Bone marrow (tissue), 2 donors: ENCODE measurements around the gene GREB1.

Experiments used
- DNase-seq, 2 donors: peaks; one replicate each; lab custom pipeline; 2025; lab: John Stamatoyannopoulos, UW

The GREB1 gene

GRCh38 chr2:11683966-11684365 lies 150.1 kb downstream of the GREB1 start:
- DNase-seq = no peak

DNA sequence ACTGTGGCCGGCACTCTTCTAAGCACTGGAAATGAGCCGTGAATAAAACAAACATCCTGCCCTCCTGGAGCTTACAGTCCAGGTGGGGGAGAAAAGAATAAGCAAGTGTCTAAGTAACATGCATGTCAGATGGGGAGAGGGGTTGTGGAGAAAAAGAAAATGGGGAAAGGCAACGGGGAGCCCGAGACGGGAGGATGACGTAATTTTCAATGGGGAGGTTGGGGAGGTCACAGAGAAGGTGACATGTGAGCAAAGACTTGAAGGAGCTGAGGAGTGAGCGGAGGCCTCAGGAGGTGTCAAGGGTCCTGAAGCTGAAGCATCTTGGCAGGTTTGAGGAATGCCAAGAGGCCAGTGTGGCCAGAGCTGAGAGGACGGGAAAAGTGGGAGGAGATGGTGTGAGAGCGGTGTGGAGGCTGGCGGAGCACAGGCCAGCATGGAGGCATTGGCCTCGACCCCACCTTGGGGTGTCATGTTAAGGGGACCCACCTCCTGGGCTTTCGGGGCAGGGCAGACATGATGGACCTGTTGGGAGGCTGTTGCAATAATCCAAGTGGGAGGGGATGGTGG lies 151.1 kb downstream of the GREB1 start:
- no peak for DNase-seq

DNA sequence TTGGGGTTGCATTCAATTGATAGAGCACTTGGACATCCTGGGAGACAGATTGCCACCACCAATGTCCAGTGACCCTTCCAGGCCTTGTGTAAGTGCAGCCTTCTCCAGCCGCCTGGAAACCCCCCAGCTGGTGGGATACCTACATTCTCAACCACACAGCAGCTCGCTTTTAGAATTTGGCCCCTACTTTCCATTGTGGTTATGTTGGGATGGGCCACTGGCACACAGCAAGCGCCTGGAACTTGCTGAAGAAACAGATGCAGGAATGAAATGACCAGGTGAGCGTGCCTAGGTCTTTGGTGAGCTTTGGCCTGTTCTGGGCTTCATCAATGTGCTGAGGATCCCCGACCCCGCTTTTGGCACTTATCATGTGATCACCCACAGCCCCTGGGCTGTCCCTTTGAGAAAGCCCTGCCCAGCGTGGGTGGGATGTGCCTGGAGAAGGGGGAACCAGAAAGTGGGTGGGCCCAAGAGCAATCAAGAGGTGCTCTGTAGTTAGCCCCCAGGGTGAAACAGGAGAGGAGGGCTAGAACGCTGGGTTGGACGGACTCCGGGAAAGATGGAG lies 152.1 kb downstream of the GREB1 start:
- no peak for DNase-seq

DNA sequence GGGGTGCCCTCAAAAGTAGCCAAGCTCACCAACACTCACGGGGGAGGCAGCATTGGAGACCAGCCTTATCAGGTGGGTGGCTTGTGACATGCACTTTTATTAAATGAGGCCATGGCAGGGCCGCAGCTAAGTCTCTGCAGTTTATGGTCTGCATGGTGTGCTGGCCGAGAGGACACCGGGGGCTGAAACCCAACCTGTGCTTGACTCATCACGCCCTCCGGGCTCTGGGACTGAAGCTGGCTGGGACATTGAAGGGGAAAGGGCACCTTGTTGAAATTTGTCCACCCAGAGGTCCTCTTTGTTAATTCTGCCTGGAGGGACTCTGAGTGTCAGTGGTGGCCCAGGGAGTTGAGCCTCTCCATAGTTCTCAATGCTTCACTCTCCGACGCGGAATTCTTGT lies 153.9 kb downstream of the GREB1 start:
- no peak for DNase-seq

DNA sequence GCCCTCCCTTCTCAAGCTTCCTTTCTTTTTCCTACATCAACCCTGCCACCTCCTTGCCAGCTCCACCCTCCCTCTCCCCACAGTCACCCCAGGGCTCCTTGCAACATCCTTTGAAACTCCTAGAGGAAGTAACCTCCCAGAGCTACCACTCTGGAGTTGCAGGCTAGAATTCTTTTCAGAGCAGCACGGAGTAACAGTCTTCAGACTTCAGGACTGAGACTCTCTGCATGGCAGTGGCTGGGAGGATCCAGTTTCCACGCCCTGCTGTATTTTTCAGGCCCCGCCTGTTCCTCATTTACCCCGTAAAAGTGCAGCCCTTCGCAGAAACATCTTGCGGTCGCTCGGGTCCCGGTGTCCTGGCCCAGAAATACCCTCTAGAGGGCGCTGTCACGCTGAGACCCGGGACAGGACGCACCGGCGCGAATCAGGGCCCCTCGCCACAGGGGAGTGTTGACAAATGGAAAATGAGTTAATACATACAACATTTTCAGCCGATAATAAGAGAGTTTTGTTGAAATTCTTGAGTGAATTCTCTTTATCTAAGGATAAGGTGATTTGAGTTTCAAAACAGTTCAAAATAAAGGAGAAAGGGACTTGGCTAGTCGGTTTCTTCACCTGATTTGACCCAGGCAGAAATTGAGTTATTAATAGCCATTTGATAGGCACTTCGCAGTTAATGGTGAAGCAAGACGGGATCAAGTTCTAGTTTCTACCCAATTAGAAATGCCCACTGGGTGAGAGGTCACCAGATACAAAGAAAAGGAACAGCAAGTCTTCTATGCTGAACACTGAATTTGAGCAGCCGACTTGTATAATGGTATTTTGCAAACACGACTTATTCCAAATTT lies 154.6 kb downstream of the GREB1 start:
- DNase-seq = peak; percentile 65 to 88

DNA sequence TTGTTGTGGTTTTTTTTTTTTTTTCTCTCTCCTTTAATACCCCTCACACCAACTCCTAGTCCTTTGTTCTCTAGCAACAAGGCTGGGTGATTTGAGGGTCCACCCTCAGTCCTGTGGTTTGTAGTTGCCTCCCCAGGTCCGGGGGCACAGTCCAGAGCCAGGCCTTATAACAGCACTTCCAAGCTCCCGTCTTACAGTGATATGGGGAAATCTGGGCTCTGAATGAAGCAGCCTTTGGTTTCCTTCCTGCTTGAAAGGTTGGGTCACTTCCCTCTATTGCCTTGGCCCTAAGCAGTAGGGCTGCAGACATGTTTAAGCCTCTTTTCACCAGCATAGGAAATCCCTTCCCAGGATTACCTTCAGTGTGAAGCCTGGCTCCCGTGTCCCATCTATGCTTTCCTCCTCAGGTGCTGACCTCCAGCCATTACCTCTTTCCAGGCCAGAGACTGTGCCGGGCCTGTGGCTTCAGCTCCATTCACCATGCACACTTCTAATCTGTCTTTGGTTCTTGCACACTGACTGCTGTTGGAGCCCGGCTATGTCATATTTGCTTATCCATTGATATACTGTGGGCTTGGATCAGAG lies 157.3 kb downstream of the GREB1 start:
- DNase-seq = no peak
